CD4-positive, alpha-beta T cell treated with Interferon alpha-2 for 1 hour (primary cell): ENCODE results near the gene ECE1.

Source experiments
- DNase-seq, 2 donors: peaks; one replicate each; pipeline ENCODE4 v3.0.0-alpha.2; 2020 to 2022

The ECE1 gene

GRCh38 chr1:21307663-21308305, 17.5 kb upstream of the ECE1 start:
- DNase-seq: no peak

- no peak for DNase-seq
Measured at GRCh38 chr1:21307210-21307609, 16.9 kb upstream of the ECE1 start.

GRCh38 chr1:21305900-21306189, 15.6 kb upstream of the ECE1 start:
- no peak for DNase-seq

GRCh38 chr1:21305155-21305899, 15.1 kb upstream of the ECE1 start:
- no peak for DNase-seq

GRCh38 chr1:21304488-21304887, 14.2 kb upstream of the ECE1 start:
- DNase-seq: no peak

GRCh38 chr1:21302747-21303715, 12.8 kb upstream of the ECE1 start:
- DNase-seq: no peak

- no peak for DNase-seq
Measured at GRCh38 chr1:21301794-21302440, 11.7 kb upstream of the ECE1 start.

- DNase-seq: no peak
Measured at GRCh38 chr1:21300774-21301173, 10.5 kb upstream of the ECE1 start.

- no peak for DNase-seq
Measured at GRCh38 chr1:21299780-21300395, 9.6 kb upstream of the ECE1 start.

GRCh38 chr1:21298981-21299391, 8.7 kb upstream of the ECE1 start:
- DNase-seq: no peak

GRCh38 chr1:21297975-21298374, 7.7 kb upstream of the ECE1 start:
- DNase-seq: no peak

- no peak for DNase-seq
Measured at GRCh38 chr1:21296509-21297354, 6.5 kb upstream of the ECE1 start.

- no peak for DNase-seq
Measured at GRCh38 chr1:21295545-21295944, 5.3 kb upstream of the ECE1 start.

GRCh38 chr1:21295002-21295401, 4.7 kb upstream of the ECE1 start:
- peak; percentile 47 to 62 for DNase-seq

- DNase-seq: peak; percentile 96 to 97
Measured at GRCh38 chr1:21294266-21294989, 4.2 kb upstream of the ECE1 start.

GRCh38 chr1:21293537-21294265, 3.4 kb upstream of the ECE1 start:
- peak; percentile 79 to 83 for DNase-seq

- DNase-seq: peak; percentile 84 to 89
Measured at GRCh38 chr1:21292984-21293536, 2.8 kb upstream of the ECE1 start.

GRCh38 chr1:21292503-21292983, 2.3 kb upstream of the ECE1 start:
- DNase-seq: no peak

GRCh38 chr1:21291964-21292363, 1.7 kb upstream of the ECE1 start:
- DNase-seq: no peak

GRCh38 chr1:21291184-21291583, 921 bp upstream of the ECE1 start:
- no peak for DNase-seq
